ENCODE data around the gene CAPN13. TPM values are rescaled to one million over a fixed set of nuclear protein-coding genes. Genes with fewer than 3 reads are reported as not detected.

The CAPN13 gene
- total and polyA plus RNA-seq, 7 donors = 0.06 to 0.14 TPM; not detected in 5

GRCh38 chr2:30711646-30712085, 95.6 kb downstream of the CAPN13 start:
- Histone ChIP-seq H3K4me3 (no peak overlapping the region), H3K27ac (no peak overlapping the region), H3K27me3 (ENCODE audit: insufficient read depth in 3 of 3, low read length in 2 of 3) (no peaks in the 10 kb centered on the region), H3K4me1 (no peaks in the 10 kb centered on the region), H3K36me3 (ENCODE audit: insufficient read depth in 1 of 2, low read depth in 1 of 2) (no peaks in the 10 kb centered on the region), H3K9me3 (no peaks in the 10 kb centered on the region)
- intact Hi-C loops (cut with DNase I) = loop anchor here (2.0 to 10.0 kb wide), 6 partner anchors 151 to 816 kb away; no protein-coding TSS in a partner anchor
- ATAC-seq (peak; percentile 85 to 90 (median 86)), DNase-seq (peak; percentile 72 to 85)
- WGBS, 3 donors = 20 to 25% (median 24%) methylated on average over 4 of the region's 4 CpGs
- TF ChIP-seq, protein P1, sequence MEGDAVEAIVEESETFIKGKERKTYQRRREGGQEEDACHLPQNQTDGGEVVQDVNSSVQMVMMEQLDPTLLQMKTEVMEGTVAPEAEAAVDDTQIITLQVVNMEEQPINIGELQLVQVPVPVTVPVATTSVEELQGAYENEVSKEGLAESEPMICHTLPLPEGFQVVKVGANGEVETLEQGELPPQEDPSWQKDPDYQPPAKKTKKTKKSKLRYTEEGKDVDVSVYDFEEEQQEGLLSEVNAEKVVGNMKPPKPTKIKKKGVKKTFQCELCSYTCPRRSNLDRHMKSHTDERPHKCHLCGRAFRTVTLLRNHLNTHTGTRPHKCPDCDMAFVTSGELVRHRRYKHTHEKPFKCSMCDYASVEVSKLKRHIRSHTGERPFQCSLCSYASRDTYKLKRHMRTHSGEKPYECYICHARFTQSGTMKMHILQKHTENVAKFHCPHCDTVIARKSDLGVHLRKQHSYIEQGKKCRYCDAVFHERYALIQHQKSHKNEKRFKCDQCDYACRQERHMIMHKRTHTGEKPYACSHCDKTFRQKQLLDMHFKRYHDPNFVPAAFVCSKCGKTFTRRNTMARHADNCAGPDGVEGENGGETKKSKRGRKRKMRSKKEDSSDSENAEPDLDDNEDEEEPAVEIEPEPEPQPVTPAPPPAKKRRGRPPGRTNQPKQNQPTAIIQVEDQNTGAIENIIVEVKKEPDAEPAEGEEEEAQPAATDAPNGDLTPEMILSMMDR (IDR thresholded peaks at IDR 0.05) = peak; percentile 98

DNA sequence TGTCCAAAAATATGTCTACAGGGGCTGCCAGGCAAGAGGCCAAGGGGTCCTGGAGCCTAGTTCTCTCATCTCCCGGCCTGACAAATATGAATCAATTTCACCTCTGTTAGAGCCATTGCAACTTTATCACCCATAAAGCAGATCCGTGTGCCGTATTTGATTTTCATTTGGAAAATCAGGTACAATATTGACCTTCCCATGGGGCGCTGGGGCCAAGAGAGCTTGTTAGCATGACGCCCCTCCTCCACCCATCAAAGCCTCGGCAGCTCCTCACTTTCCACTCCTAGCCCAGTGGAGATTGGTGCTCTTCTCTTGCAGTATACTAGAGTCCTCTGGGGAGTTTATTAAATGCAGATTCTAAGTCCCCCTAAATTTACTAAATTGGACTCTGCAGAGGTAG, 96.8 kb downstream of the CAPN13 start:
- H3K4me1 ChIP-seq = no peaks in the 10 kb centered on the region
- DNase-seq (no peak), ATAC-seq (no peak)
- H3K27me3 ChIP-seq (ENCODE audit: insufficient read depth in 3 of 3, low read length in 2 of 3) = no peaks in the 10 kb centered on the region
- TF ChIP-seq, protein P1 (IDR thresholded peaks at IDR 0.05) = no peak
- WGBS, 3 donors = 92 to 93% (median 93%) methylated on average over 6 of the region's 6 CpGs
- no peaks in the 10 kb centered on the region for H3K36me3 ChIP-seq (ENCODE audit: insufficient read depth in 1 of 2, low read depth in 1 of 2)
- no peaks in the 10 kb centered on the region for H3K9me3 ChIP-seq
- intact Hi-C loops (cut with DNase I) = loop anchor here (2.0 to 10.0 kb wide), 5 partner anchors 152 to 817 kb away; no protein-coding TSS in a partner anchor
- H3K27ac ChIP-seq = no peak overlapping the region
- H3K4me3 ChIP-seq = no peak overlapping the region

GRCh38 chr2:30710016-30710415, 97.2 kb downstream of the CAPN13 start:
- Histone ChIP-seq H3K4me1 (no peaks in the 10 kb centered on the region), H3K4me3 (no peak overlapping the region), H3K36me3 (ENCODE audit: insufficient read depth in 1 of 2, low read depth in 1 of 2) (no peaks in the 10 kb centered on the region), H3K9me3 (no peaks in the 10 kb centered on the region), H3K27me3 (ENCODE audit: insufficient read depth in 3 of 3, low read length in 2 of 3) (no peaks in the 10 kb centered on the region), H3K27ac (no peak overlapping the region)
- TF ChIP-seq, protein P1 (IDR thresholded peaks at IDR 0.05) = no peak
- 85 to 91% (median 90%) methylated on average over 4 of the region's 4 CpGs for WGBS, 3 donors
- ATAC-seq (no peak), DNase-seq (no peak)
- intact Hi-C loops (cut with DNase I) = loop anchor here (2.0 to 10.0 kb wide), 5 partner anchors 152 to 817 kb away; no protein-coding TSS in a partner anchor

DNA sequence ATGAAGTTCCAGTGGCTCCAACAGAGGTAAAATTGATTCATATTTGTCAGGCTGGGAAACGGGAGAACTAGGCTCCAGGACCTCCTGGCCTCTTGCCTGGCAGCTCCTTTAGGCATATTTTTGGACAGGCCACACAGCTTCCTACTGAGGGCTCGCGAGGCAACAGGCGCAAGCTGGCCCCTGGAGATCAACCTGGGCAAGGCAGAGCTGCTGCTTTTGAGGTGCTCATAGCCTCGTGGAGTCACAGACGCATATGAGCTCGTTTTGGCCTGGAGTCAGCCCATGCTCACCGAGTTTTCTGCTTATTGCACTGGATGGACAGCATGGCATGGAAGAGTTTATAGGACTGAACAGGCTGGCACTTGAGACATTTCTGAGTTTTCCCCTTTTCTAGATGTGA, 97.7 kb downstream of the CAPN13 start:
- no peaks in the 10 kb centered on the region for H3K9me3 ChIP-seq
- no peaks in the 10 kb centered on the region for H3K4me1 ChIP-seq
- 63 to 68% (median 67%) methylated on average over 8 of the region's 8 CpGs for WGBS, 3 donors
- ATAC-seq = no peak
- no peaks in the 10 kb centered on the region for H3K36me3 ChIP-seq (ENCODE audit: insufficient read depth in 1 of 2, low read depth in 1 of 2)
- TF ChIP-seq, protein P1 (IDR thresholded peaks at IDR 0.05) = no peak
- no peak overlapping the region for H3K4me3 ChIP-seq
- DNase-seq = no peak
- no peak overlapping the region for H3K27ac ChIP-seq
- intact Hi-C loops (cut with DNase I) = loop anchor here (5.0 to 10.0 kb wide), 2 partner anchors 265 to 542 kb away; partner anchors contain the start of gene LCLAT1 (in 2 of the 2)
- H3K27me3 ChIP-seq (ENCODE audit: insufficient read depth in 3 of 3, low read length in 2 of 3) = no peaks in the 10 kb centered on the region
